Activated CD4-positive, alpha-beta T cell treated with anti-CD3 and anti-CD28 coated beads, Interleukin-10, Interleukin-2, amounts not matched to agents 100 ng/mL and 50 ng/mL, durations not matched to agents 16 hours and 8 hours (primary cell): ENCODE results near the gene VSIR.

Experiments used
- DNase-seq: peaks from one replicate; pipeline ENCODE4 v3.0.0-alpha.2; 2020

Gene VSIR

GRCh38 chr10:71782221-71782916 is 9.0 kb upstream of the VSIR start:
- no peak for DNase-seq

DNA sequence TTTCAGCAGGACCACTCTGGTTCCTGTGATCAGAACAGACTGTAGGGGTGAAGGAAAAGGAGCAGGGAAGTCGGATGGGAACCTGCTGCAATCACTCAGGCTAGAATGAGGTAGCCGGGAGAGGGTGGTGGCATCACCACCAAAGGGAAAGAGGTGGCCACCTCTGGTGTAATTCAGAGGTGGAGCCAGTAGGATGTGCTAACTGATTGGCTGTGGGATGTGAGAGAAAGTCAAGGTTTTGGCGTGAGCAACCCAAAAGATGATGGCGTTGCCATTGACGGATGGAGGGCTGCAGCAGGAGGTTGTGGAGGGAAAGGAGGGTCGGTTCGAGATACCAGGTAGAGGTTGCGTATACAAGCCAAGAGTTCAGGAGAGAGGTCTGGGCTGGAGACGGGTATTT is 7.4 kb upstream of the VSIR start:
- DNase-seq = no peak

DNA sequence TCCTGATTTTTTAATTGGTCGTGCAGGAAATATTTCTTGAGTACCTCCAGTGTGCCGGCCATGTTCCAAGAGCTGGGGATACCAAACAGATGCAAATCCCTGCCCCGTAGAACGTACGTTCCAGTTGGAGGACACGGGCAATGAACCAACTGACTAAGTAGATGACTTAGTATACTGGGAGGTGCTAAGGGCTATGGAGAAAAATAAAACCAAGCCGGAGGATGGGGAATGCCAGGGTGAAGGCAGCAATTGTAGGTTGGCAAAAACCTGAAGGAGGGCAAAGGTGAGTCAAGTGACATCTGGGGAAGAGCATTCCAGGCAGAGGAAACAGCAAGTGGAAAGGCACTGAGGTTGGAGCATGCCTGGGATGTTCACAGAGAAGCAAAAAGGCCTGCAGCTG is 6.8 kb upstream of the VSIR start:
- DNase-seq = no peak

DNA sequence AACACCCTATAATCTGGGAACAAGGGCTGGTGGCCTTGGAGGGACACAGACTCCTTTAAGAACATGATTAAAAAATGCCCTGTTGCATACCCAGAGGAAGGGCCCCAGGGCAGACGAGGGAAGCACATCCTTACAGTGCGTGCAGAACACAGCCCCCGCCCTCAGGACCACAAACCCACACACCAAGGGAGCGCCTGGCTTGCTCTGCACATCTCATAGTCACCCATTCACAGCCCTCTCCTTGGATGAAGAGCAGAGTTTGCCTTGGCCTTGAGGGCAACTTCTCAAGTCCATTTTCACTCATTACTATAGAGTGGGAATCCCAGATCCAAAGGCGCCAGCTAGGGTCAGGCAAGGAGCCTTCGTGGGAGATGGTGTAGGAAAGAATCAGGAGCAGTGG is 6.3 kb upstream of the VSIR start:
- DNase-seq = no peak

DNA sequence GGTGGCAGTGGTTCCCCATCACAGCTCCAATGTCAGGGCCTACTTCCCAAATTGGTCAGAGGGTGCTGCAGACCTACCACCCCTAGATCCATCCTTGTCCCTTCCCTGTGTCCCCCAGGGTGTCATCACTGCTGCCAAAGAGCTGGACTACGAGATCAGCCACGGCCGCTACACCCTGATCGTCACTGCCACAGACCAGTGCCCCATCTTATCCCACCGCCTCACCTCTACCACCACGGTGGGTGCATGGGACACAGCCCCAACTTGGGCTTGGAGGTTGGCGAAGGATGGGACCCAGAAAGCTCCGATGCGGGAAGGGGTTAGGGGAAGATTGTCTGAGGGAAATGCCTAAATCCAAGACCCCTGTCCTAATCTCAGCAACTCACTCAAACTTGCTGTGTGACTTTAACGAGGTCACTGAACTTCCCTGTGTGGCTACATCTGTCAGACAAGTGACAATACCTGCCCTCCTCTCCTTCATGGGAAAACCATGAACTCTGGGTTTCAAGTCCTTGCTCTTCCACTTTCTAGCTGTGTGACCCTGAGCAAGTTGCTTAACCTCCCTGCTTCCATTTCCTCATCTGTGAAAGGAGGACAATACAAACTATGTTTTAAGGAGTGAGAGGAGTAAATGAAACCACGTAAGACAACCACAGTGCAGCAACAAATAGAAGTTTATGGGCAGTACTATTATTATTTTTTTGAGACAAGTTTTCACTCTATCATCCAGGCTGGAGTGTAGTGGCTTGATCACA is 4.9 kb upstream of the VSIR start:
- DNase-seq = no peak

- no peak for DNase-seq
Observed at GRCh38 chr10:71777213-71777985, 4.1 kb upstream of the VSIR start.

- DNase-seq = no peak
Observed at GRCh38 chr10:71776481-71776925, 3.2 kb upstream of the VSIR start.

GRCh38 chr10:71774916-71775702 is 1.8 kb upstream of the VSIR start:
- DNase-seq = no peak

- no peak for DNase-seq
Observed at GRCh38 chr10:71772832-71773220, 494 bp downstream of the VSIR start.

DNA sequence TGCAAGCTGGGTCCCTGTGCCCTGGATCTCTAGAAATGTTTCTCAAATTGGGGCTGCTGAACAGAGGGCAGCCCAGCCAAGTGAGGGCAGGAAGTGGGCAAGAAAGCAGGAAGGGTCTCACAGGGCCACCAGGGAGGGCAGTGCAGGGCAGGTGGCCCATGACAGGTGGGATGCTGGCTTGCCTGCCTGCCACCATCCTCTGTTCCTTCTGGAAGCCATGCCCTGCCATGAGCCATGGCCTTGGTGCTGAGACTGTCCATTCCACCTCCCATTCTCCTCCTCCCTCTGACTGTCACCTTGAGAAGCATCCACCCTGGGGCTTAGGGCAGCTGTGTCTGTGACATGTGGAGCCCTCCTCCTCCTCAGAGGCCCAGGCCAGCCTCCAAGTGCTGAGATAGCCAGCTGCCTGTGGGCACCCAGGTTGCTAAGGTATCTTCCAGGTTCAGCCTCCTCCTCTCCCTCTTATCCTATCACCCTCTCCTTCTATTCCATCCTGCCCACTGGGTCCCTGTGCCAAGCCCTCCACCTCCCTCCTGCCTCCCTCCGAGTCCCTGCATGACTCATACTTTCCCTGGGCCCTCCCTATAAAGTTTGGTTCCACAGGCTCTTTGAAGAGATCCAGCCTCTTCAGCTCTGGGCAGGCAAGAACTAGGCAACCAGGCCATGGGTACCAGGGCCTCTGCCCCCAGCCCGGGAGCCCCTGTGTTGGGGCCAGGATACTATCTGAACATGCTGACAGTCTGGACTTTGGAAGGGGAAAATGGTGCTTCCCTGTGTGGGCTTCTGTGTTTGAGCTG is 1.3 kb downstream of the VSIR start:
- peak; percentile 46 for DNase-seq

- DNase-seq = no peak
Observed at GRCh38 chr10:71771204-71771603, 2.1 kb downstream of the VSIR start.

- DNase-seq = no peak
Observed at GRCh38 chr10:71770789-71771188, 2.5 kb downstream of the VSIR start.

GRCh38 chr10:71770255-71770654 is 3.1 kb downstream of the VSIR start:
- DNase-seq = no peak

GRCh38 chr10:71769279-71769823 is 4.0 kb downstream of the VSIR start:
- DNase-seq = peak; percentile 46

- DNase-seq = no peak
Observed at GRCh38 chr10:71767420-71768035, 5.8 kb downstream of the VSIR start.

- DNase-seq = peak; percentile 22
Observed at GRCh38 chr10:71766717-71767419, 6.5 kb downstream of the VSIR start.

DNA sequence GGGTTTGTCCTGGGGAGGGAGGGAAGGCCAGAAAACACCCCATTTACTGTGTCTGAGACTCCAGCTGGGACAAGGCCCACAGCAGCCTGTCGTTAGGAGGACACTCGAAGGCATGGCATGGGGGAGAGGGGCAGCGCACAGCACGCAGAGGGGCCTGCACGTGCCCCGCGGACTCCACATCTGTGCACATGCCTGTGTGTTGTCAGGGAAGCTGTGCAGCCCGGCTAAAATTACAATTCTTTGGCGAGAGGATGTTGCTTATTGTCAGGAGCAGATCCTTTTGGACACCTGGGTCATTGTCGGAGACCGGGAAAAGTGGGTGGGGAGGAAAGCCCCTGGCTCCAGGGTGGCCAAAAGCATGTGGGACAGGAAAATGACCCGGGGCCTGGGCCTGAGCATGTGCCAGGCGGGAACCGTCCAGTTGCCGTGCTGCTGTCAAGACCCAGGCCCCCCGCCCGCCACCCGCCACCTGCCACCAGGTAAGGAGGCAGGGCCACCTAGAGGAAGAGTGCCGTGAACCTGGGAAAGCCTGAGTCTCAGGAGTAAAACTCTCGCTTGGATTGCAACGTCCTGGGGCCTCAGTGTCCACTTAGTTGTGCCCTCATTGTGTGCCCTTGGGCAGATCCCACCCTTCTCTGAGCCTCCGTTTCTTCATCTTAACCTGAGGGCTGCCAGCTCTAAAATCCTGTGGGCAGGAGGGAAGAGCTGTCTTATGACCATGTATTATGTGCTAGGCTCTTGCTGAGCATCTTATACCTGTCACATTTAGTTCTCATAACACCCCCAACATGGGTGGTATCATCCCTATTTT is 7.2 kb downstream of the VSIR start:
- DNase-seq = no peak

DNA sequence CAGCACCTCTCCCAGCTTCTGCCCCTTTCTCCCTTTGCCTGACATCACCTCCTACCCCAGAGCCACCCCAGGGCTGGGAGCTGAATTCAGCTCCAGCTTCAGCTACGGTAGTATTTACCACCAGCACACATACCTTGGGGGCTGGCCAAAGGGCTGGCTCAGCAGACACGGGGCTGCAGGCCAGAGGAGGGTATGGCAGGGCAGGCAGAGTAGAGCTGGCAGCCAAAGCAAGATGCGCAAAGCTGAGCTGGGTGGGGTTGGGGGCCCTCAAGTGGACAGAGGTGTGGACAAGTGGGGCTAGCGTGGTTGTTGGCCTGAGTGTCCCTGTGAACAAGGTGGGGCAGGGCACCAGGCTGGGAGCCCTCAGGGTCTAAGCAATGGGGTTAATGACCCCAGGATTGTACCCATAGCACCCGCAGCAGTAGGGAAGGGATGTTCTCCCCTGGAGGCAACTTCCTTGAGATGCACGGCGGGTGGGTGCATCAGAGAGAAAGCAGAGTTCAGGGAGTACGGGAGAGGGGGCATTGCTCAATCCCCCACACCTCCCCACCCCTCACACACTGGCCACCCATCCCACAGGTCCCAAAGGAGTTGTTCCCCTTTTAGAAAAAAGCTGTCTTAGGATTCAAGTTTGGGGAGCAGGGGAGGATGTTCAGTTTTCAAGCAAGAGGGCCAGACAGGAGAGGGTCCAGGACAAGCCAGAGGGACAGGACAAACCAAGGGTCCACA is 8.0 kb downstream of the VSIR start:
- no peak for DNase-seq
